Mesothelial cell of epicardium (in vitro differentiated cells): ENCODE data around the gene C4A. TPM values are rescaled to one million over a fixed set of nuclear protein-coding genes. Genes with fewer than 3 reads are reported as not detected.

ENCODE experiments used
- DNase-seq, 2 experiments: peaks; one replicate each; pipeline ENCODE4 v3.0.0; 2021; ENCODE audit warnings: low spot score in 2 of 2; ENCODE audit not compliant: unreplicated experiment in 2 of 2
- H3K27ac Mint-ChIP-seq: 2 replicates; pipeline ENCODE4 v1.8.0; 2021; ENCODE audit warnings: mixed read lengths
- H3K27me3 Mint-ChIP-seq: 2 replicates; pipeline ENCODE4 v1.8.0; 2021; ENCODE audit warnings: low read depth, mixed read lengths
- H3K36me3 Mint-ChIP-seq: 2 replicates; pipeline ENCODE4 v1.8.0; 2021; ENCODE audit warnings: mixed read lengths
- H3K4me1 Mint-ChIP-seq: 2 replicates; pipeline ENCODE4 v1.8.0; 2021; ENCODE audit warnings: mixed read lengths
- H3K4me3 Mint-ChIP-seq: 2 replicates; pipeline ENCODE4 v1.8.0; 2021; ENCODE audit warnings: mild to moderate bottlenecking, moderate library complexity, mixed read lengths
- H3K9me3 Mint-ChIP-seq: 2 replicates; pipeline ENCODE4 v1.8.0; 2021; ENCODE audit warnings: mixed read lengths
- total RNA-seq: library from RNA; stranded (reverse); gene quantifications from 3 replicates; pipeline ENCODE4 v1.2.1, GENCODE V29; 2021
- TF ChIP-seq, protein P1 (sequence below): fragments of 200-600 bp; sonication (generic); IDR thresholded peaks from one replicate; pipeline ENCODE4 v1.5.0; 2021; ENCODE audit warnings: antibody characterized with exemption; ENCODE audit not compliant: unreplicated experiment

C4A gene
- total RNA-seq, 1 donor from 2014 or later = 12.3 TPM

DNA sequence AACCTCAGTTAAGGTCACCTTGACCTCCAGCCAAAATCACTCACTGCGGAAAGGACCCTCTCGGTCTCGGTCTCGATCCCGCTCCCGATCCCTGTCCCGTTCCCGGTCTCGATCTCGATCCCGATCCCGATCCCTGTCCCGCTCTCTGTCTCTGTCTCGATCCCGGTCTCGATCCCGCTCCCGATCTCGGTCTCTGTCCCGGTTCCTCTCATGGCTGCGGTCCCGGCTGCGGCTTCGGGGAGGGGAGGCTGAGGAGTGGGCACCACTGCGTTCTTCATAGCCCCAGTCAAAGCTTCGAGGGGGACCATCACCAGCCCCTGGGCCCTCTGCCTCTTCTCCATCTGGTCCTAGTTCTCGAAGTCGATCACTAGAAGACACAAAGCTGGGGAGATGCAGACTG is 27.3 kb upstream of the C4A start:
- Mint-ChIP-seq H3K9me3 (no peaks in the 10 kb centered on the region), H3K27me3 (no peaks in the 10 kb centered on the region), H3K4me1 (peaks cover 21% of the 10 kb centered on the region), H3K4me3 (no peak overlapping the region), H3K27ac (no peak overlapping the region), H3K36me3 (peaks cover 33% of the 10 kb centered on the region)
- DNase-seq = no peak
- TF ChIP-seq, protein P1, sequence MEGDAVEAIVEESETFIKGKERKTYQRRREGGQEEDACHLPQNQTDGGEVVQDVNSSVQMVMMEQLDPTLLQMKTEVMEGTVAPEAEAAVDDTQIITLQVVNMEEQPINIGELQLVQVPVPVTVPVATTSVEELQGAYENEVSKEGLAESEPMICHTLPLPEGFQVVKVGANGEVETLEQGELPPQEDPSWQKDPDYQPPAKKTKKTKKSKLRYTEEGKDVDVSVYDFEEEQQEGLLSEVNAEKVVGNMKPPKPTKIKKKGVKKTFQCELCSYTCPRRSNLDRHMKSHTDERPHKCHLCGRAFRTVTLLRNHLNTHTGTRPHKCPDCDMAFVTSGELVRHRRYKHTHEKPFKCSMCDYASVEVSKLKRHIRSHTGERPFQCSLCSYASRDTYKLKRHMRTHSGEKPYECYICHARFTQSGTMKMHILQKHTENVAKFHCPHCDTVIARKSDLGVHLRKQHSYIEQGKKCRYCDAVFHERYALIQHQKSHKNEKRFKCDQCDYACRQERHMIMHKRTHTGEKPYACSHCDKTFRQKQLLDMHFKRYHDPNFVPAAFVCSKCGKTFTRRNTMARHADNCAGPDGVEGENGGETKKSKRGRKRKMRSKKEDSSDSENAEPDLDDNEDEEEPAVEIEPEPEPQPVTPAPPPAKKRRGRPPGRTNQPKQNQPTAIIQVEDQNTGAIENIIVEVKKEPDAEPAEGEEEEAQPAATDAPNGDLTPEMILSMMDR = no peak

DNA sequence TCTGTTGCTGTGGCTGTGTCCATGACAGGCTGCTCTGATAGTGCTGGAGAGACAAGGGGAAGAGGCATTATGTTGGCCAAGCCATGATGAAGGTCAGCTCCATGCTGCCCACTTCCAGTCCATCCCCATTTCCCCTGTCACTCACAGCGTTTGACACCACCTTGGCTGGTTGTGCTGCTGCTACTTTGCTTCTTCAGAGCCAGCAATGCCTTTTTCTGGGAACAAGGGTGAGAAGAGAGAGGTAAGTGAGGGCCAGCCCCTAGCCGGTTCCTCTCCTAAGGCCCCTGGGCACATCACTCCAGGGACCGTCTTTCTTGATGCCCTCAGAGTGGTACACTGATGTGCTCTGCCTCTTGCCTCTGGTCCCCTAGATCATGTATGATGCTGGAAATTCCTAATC is 25.1 kb upstream of the C4A start:
- Mint-ChIP-seq H3K4me3 (peak overlapping the region; percentile 97), H3K27ac (no peak overlapping the region), H3K4me1 (peaks cover 27% of the 10 kb centered on the region), H3K9me3 (no peaks in the 10 kb centered on the region), H3K36me3 (peaks cover 41% of the 10 kb centered on the region), H3K27me3 (no peaks in the 10 kb centered on the region)
- DNase-seq = no peak
- TF ChIP-seq, protein P1 = no peak

DNA sequence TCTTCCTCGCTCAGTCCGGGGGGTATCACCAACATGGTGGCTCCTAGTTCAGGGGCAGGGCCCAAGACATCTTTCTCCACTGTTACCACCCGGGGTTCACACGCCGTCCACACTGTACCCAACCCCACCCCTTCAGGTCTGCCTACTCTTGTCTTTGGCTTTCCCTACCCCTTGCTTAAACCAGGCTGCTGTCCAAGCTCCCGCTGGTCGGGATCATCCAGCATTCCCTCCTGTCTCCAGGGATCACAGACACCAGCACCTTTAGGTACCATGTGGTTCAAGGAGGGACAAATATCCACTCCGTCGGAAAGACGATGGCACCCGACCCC is 23.5 kb upstream of the C4A start:
- Mint-ChIP-seq H3K36me3 (peaks cover 45% of the 10 kb centered on the region), H3K27me3 (no peaks in the 10 kb centered on the region), H3K4me1 (peaks cover 27% of the 10 kb centered on the region), H3K27ac (peak overlapping the region; percentile 94), H3K4me3 (peak overlapping the region; percentile 97), H3K9me3 (no peaks in the 10 kb centered on the region)
- TF ChIP-seq, protein P1 = no peak
- DNase-seq = no peak

DNA sequence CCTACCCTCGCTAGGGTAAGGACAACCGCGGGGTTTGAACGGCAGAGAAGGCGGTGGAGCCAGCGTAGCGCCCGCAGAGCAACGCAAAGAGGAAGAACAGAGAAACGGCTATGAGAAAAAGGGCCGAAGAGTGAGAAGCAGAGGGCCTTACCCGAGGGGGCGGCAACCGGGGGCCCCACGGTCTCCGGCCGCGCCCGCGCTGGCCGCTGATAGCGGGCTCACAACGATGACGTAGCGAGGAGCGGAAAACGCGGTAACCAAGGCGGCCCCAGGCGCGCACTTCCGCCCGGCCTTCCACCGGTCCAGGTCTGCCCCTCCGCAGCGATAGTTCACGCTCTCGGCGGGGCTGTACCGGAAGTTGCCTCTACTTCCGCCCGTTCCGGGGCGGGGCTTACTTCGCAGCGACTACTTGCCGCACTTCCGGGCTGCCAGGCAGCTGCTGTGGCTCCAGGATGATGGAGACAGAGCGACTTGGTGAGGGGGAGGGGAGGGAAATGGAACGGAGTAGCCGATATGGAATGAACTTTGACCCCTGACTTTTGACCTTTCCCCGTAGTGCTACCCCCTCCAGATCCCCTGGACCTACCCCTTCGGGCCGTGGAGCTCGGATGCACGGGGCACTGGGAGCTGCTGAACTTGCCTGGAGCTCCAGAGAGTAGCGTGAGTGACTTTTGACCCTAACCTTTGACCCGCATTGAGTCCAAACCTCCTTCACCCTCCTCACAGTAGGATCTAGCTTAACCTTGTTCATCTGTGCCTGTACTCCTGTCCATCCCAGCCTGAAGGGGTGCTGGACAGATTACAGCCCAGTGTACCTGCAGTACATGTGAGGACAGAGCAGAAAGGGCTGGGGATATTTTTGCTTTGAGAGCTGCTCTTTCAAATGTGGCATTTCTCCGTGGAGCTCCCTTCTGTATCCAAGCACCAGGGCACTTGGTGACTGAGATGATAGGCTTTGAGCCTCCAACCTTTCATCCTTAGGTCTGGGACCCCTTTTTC is 22.8 kb upstream of the C4A start, which contains the start of the genes NELFE and SKIC2:
NELFE (minus strand) TSS at position 231 of the 999 bp plus-strand sequence. CDS start 525 bp downstream, outside the sequence.
SKIC2 (plus strand) TSS at position 435 of the 999 bp plus-strand sequence; CDS start at position 453, 18 bp downstream.
- TF ChIP-seq, protein P1 = no peak
- peak within 1 kb of the TSS; percentile 94 for H3K27ac Mint-ChIP-seq
- H3K36me3 Mint-ChIP-seq = peaks cover 43% of the 10 kb centered on the region
- H3K4me1 Mint-ChIP-seq = peaks cover 27% of the 10 kb centered on the region
- H3K4me3 Mint-ChIP-seq = peak within 1 kb of the TSS; percentile 97
- DNase-seq = peak; percentile 96 to 97
- no peaks in the 10 kb centered on the region for H3K27me3 Mint-ChIP-seq
- no peaks in the 10 kb centered on the region for H3K9me3 Mint-ChIP-seq

DNA sequence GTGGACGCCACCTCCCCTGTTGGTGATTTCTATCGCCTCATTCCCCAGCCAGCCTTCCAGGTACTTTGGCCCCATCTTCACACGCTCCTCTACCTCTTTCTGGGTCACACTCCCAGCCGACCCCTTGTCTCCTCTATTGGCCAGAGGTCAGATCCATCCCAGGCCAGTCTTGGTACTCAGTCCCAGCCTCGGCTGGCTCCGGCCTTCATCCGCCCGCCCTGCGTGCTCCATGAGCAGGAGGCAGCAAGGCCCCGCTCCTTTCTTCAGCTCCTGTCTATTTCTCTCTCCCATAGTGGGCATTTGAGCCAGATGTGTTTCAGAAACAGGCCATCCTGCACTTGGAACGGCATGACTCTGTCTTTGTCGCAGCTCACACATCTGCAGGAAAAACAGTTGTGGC is 20.2 kb upstream of the C4A start:
- TF ChIP-seq, protein P1 = no peak
- Mint-ChIP-seq H3K9me3 (no peaks in the 10 kb centered on the region), H3K4me1 (peaks cover 27% of the 10 kb centered on the region), H3K27me3 (no peaks in the 10 kb centered on the region), H3K4me3 (no peak overlapping the region), H3K27ac (no peak overlapping the region), H3K36me3 (peaks cover 36% of the 10 kb centered on the region)
- DNase-seq = no peak
